ENCODE measurements around the gene BACE1-AS.
"Not testable (repeated sequence)": the region's sequence is repeated elsewhere in the genome, so short reads cannot be mapped to it uniquely, and the experiment has no call there.

BACE1-AS gene

GRCh38 chr11:117292616-117293015 lies 1.5 kb downstream of the BACE1-AS start:
- DNase-seq = no peak

GRCh38 chr11:117295438-117296137 lies 4.4 kb downstream of the BACE1-AS start:
- DNase-seq = no peak

GRCh38 chr11:117296881-117297280 lies 5.7 kb downstream of the BACE1-AS start:
- no peak for DNase-seq

- no peak for DNase-seq
Observed at GRCh38 chr11:117298195-117298594, 7.0 kb downstream of the BACE1-AS start.

GRCh38 chr11:117299351-117300282 lies 8.5 kb downstream of the BACE1-AS start:
- no peak for DNase-seq

- peak; percentile 23 for DNase-seq
Observed at GRCh38 chr11:117300283-117300663, 9.1 kb downstream of the BACE1-AS start.

GRCh38 chr11:117300773-117301172 lies 9.6 kb downstream of the BACE1-AS start:
- no peak for DNase-seq

GRCh38 chr11:117302228-117302627 lies 11.1 kb downstream of the BACE1-AS start:
- no peak for DNase-seq

- no peak for DNase-seq
Observed at GRCh38 chr11:117303101-117303500, 12.0 kb downstream of the BACE1-AS start.

- no peak for DNase-seq
Observed at GRCh38 chr11:117303646-117304315, 12.6 kb downstream of the BACE1-AS start.

GRCh38 chr11:117305145-117305544 lies 14.0 kb downstream of the BACE1-AS start:
- DNase-seq = no peak

- DNase-seq = no peak
Observed at GRCh38 chr11:117309310-117309709, 18.2 kb downstream of the BACE1-AS start.

GRCh38 chr11:117313091-117313490 lies 21.9 kb downstream of the BACE1-AS start:
- no peak for DNase-seq

GRCh38 chr11:117313828-117314768 lies 23.0 kb downstream of the BACE1-AS start:
- no peak for DNase-seq

GRCh38 chr11:117314840-117315239 lies 23.7 kb downstream of the BACE1-AS start:
- DNase-seq = peak; percentile 13

- DNase-seq = peak; percentile 21
Observed at GRCh38 chr11:117315285-117316196, 24.4 kb downstream of the BACE1-AS start.

- DNase-seq = peak; percentile 90
Observed at GRCh38 chr11:117316197-117316961, 25.2 kb downstream of the BACE1-AS start, which contains the start of gene BACE1. Gene BACE1, minus strand, starts transcription at chr11:117316256. Its CDS starts 461 bp downstream, at chr11:117315795.

- DNase-seq = no peak
Observed at GRCh38 chr11:117318738-117319137, 27.6 kb downstream of the BACE1-AS start.

- peak; percentile 56 for DNase-seq
Observed at GRCh38 chr11:117319214-117319840, 28.2 kb downstream of the BACE1-AS start.

GRCh38 chr11:117327255-117327566 lies 36.1 kb downstream of the BACE1-AS start:
- DNase-seq = not testable (repeated sequence)
